Activated T-helper 2 cell treated with anti-CD3 and anti-CD28 coated beads, Interferon-gamma antibody, Interleukin-2, Interleukin-4, amounts not matched to agents 10 μg/mL and 5 μg/mL and 100 μg/mL, durations not matched to agents 14 hours and 24 hours and 36 hours (primary cell): ENCODE results near the gene ELAVL3. TPM values are rescaled to one million over a fixed set of nuclear protein-coding genes. Genes with fewer than 3 reads are reported as not detected.

Experiments used
- DNase-seq: peaks from one replicate; pipeline ENCODE4 v3.0.0; 2021; ENCODE audit warnings: low spot score
- H3K27ac Mint-ChIP-seq: one replicate; pipeline ENCODE4 v1.8.0; 2021; ENCODE audit warnings: mixed read lengths
- H3K27me3 Mint-ChIP-seq: one replicate; pipeline ENCODE4 v1.8.0; 2021; ENCODE audit warnings: low read depth, mixed read lengths
- H3K36me3 Mint-ChIP-seq: one replicate; pipeline ENCODE4 v1.8.0; 2021; ENCODE audit warnings: low read depth, mixed read lengths
- H3K4me1 Mint-ChIP-seq: one replicate; pipeline ENCODE4 v1.8.0; 2021; ENCODE audit warnings: low read depth, mixed read lengths
- H3K4me3 Mint-ChIP-seq: one replicate; pipeline ENCODE4 v1.8.0; 2021; ENCODE audit warnings: low read depth, mild to moderate bottlenecking, moderate library complexity, mixed read lengths
- H3K9me3 Mint-ChIP-seq: one replicate; pipeline ENCODE4 v1.8.0; 2021; ENCODE audit warnings: mixed read lengths
- intact Hi-C: fragments of 100-400 bp; cut with micrococcal nuclease; formaldehyde crosslinking; loops from one replicate; pipeline ENCODE4 v1.15.1; 2023
- total RNA-seq: library from RNA; stranded (reverse); gene quantifications from 2 replicates; pipeline ENCODE4 v1.2.3, GENCODE V29; 2022

ELAVL3 gene
- total RNA-seq, 1 donor from 2014 or later, result 0.84 TPM

DNA sequence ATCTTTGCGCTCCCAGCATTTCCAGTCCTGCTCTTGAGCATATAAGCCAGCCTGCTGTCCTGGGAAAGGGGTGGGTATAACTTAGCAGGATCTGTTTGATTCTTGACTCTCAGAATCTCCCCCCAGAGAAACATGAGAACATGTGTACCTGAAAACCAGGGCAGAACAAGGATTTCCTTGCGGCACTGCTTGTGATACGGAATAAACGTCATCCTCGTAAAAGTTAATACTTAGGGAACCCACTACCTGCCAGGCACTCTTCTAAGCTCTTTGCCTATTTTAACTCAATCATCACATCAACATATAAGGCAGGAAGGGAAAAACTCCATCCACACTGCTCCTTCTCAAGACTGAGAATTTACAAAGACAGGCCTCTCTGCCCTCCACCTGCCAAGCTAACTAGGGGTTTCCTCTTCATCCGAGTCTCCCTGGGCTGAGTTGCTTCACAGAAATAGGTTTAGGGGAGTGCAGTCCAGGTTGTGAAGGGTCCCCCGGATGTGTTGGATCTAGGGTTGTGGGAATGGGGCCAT, 23.7 kb upstream of the ELAVL3 start:
- H3K4me1 Mint-ChIP-seq, result peaks cover 12% of the 10 kb centered on the region
- no peak for DNase-seq
- H3K36me3 Mint-ChIP-seq, result peaks cover 11% of the 10 kb centered on the region
- no peaks in the 10 kb centered on the region for H3K27me3 Mint-ChIP-seq
- H3K27ac Mint-ChIP-seq, result peak overlapping the region; percentile 80
- H3K9me3 Mint-ChIP-seq, result no peaks in the 10 kb centered on the region
- intact Hi-C loops, result loop anchor here (1.0 to 5.0 kb wide), 4 partner anchors 22 to 83 kb away; partner anchors contain the start of genes ECSIT, ODAD3 and PRKCSH
- peak overlapping the region; percentile 85 for H3K4me3 Mint-ChIP-seq

- Mint-ChIP-seq H3K4me1 (peaks cover 9% of the 10 kb centered on the region), H3K27ac (no peak overlapping the region), H3K9me3 (no peaks in the 10 kb centered on the region), H3K4me3 (no peak overlapping the region), H3K36me3 (peaks cover 7% of the 10 kb centered on the region), H3K27me3 (no peaks in the 10 kb centered on the region)
- no peak for DNase-seq
- intact Hi-C loops, result no loop called here
These were observed 19.1 kb upstream of the ELAVL3 start for GRCh38 chr19:11499890-11500420.

DNA sequence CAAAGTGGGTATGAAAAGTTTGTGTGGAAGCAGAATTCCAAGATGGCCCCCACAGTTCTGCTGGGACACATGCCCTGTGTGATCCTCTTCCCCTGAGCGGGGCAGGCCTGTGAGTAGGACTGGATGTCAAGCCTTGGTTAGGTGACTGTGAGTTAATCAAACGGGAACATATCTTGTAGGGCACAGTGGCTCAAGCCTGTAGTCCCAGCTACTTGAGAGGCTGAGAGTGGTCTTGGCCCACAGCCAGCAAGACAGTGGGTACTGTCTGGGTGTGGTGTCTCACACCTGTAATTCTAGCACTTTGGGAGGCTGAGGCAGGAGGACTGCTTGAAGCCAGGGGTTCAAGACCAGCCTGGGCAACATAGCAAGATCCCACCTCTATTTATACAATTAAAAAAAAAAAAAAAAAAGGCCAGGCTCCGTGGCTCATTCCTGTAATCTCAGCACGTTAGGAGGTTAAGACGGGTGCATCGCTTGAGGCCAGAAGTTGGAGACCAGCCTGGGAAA, 18.4 kb upstream of the ELAVL3 start:
- H3K27me3 Mint-ChIP-seq, result no peaks in the 10 kb centered on the region
- H3K27ac Mint-ChIP-seq, result no peak overlapping the region
- no peaks in the 10 kb centered on the region for H3K9me3 Mint-ChIP-seq
- no peak overlapping the region for H3K4me3 Mint-ChIP-seq
- intact Hi-C loops, result no loop called here
- peaks cover 2% of the 10 kb centered on the region for H3K4me1 Mint-ChIP-seq
- DNase-seq, result no peak
- H3K36me3 Mint-ChIP-seq, result peaks cover 7% of the 10 kb centered on the region

GRCh38 chr19:11496391-11497163, 15.7 kb upstream of the ELAVL3 start:
- Mint-ChIP-seq H3K4me1 (no peaks in the 10 kb centered on the region), H3K36me3 (peaks cover 12% of the 10 kb centered on the region), H3K4me3 (no peak overlapping the region), H3K27ac (no peak overlapping the region), H3K27me3 (no peaks in the 10 kb centered on the region), H3K9me3 (no peaks in the 10 kb centered on the region)
- peak; percentile 39 for DNase-seq
- intact Hi-C loops, result no loop called here

DNA sequence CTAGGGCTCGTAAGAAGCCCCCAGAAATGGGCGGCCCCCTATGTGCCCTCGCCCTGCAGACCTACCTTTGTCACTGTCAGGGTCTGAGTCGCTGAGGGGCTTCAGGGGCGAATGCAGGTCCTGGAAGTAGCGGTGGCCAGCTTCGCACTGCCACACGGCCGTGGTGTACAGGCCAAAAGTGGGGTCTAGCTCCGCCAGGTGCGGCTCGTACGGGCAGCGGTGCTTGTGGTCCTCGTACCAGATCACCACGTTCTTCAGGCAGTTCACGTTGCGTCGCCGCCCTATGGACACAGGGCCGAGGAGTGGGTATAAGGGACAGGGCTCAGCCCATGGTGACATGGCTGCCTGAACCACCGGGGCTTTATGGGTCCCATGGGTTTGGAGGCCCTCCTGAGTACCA, 15.0 kb upstream of the ELAVL3 start:
- no peak for DNase-seq
- Mint-ChIP-seq H3K9me3 (no peaks in the 10 kb centered on the region), H3K27me3 (no peaks in the 10 kb centered on the region), H3K4me3 (no peak overlapping the region), H3K27ac (no peak overlapping the region), H3K36me3 (peaks cover 12% of the 10 kb centered on the region), H3K4me1 (no peaks in the 10 kb centered on the region)
- intact Hi-C loops, result no loop called here

DNA sequence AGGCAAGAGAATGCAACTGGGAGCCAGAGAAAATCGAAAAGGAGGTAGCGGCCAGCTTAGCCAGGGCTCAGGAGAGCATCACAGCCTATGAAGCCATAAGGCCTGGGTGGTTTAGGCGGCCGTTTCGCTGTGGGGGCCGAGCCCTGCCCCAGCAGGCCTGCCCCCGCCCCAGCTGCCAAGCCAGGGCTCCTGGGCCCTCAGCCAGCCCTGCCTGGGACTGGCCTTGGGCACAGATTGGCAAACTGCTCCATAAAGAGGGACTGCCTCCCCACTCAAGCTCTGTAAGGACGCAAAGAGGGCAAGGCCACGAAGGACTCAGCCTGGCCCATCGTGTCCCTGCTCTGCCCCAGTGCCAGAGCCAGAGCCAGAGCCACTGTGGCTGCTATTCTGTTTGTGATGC, 14.6 kb upstream of the ELAVL3 start:
- Mint-ChIP-seq H3K4me1 (no peaks in the 10 kb centered on the region), H3K36me3 (peaks cover 16% of the 10 kb centered on the region), H3K27ac (no peak overlapping the region), H3K27me3 (no peaks in the 10 kb centered on the region), H3K9me3 (no peaks in the 10 kb centered on the region), H3K4me3 (no peak overlapping the region)
- intact Hi-C loops, result no loop called here
- no peak for DNase-seq

- intact Hi-C loops, result no loop called here
- no peaks in the 10 kb centered on the region for H3K4me1 Mint-ChIP-seq
- no peak for DNase-seq
- H3K27me3 Mint-ChIP-seq, result no peaks in the 10 kb centered on the region
- no peak overlapping the region for H3K27ac Mint-ChIP-seq
- H3K4me3 Mint-ChIP-seq, result no peak overlapping the region
- H3K36me3 Mint-ChIP-seq, result peaks cover 20% of the 10 kb centered on the region
- no peaks in the 10 kb centered on the region for H3K9me3 Mint-ChIP-seq
These were observed 13.9 kb upstream of the ELAVL3 start for GRCh38 chr19:11494634-11495285.

DNA sequence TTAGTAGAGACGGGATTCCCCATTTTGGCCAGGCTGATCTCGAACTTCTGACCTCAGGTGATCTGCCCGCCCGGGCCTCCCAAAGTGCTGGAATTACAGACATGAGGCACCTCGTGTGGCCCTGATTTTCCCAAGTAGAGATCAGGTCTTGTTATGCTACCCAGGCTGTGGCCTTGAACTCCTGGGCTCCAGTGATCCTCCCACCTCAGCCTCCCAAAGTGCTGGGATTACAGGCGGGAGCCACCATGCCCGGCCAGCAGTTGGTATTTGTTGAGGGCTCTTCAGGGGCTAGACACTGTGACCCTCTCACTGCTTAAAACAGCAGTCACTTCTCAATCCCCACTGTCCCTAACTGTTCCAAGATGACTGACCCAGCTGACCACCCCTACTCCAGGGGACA, 8.5 kb upstream of the ELAVL3 start:
- Mint-ChIP-seq H3K4me3 (no peak overlapping the region), H3K4me1 (no peaks in the 10 kb centered on the region), H3K27me3 (no peaks in the 10 kb centered on the region), H3K9me3 (no peaks in the 10 kb centered on the region), H3K27ac (no peak overlapping the region), H3K36me3 (peaks cover 18% of the 10 kb centered on the region)
- intact Hi-C loops, result no loop called here
- DNase-seq, result no peak

DNA sequence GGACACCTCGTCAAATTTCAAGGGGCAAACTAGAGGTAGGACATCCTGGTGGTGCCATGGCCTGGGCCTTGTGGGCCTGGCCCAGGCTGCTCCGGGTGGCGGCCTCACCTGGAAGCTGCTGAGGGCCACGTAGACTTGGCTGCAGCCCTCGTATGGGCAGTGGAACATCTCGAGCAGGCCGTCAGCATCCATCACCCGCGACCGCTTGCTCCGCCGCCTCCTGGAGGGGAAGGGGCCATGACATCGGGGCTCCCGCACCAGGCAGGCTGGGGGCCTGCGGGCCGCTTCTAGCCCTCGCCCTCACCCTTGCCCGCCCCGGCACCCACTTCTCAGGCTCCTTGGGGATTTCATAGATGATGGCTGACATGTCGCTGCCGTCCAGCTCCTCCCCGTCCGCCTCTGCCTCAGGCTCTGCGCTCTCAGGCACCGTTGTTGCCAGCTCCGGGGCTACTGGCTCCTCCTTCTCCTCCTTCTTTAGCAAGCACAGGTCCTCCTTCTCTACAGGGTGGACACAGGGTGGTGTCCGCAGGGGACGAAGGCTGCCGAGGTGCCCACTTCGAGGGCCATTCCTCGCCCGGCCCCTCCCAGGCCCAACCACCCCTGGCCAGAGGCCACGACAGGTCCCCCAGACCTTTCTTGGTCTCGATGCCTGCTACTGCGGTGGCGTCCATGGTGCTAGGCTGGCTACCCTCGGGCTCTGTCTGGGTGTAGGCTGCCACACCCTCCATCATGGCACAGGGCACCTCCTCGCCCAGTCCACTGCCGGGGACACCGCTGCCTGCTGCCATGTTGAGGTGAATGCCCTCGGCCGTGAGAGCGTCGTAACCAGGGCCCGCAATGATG, 6.0 kb upstream of the ELAVL3 start:
- Mint-ChIP-seq H3K27me3 (peaks cover under 1% of the 10 kb centered on the region), H3K9me3 (no peaks in the 10 kb centered on the region), H3K4me1 (peaks cover 7% of the 10 kb centered on the region), H3K36me3 (peaks cover 18% of the 10 kb centered on the region), H3K27ac (no peak overlapping the region), H3K4me3 (no peak overlapping the region)
- DNase-seq, result no peak
- intact Hi-C loops, result no loop called here

- H3K4me1 Mint-ChIP-seq, result peaks cover 14% of the 10 kb centered on the region
- H3K4me3 Mint-ChIP-seq, result no peak overlapping the region
- H3K9me3 Mint-ChIP-seq, result no peaks in the 10 kb centered on the region
- peaks cover 11% of the 10 kb centered on the region for H3K27me3 Mint-ChIP-seq
- intact Hi-C loops, result no loop called here
- H3K27ac Mint-ChIP-seq, result no peak overlapping the region
- no peak for DNase-seq
- peaks cover 10% of the 10 kb centered on the region for H3K36me3 Mint-ChIP-seq
These were observed 4.5 kb upstream of the ELAVL3 start for GRCh38 chr19:11485245-11485837.

GRCh38 chr19:11483366-11484111, 2.7 kb upstream of the ELAVL3 start:
- H3K4me3 Mint-ChIP-seq, result peak overlapping the region; percentile 81
- intact Hi-C loops, result loop anchor here (5.0 kb wide), 1 partner anchor 61 kb away; no protein-coding TSS in a partner anchor
- H3K36me3 Mint-ChIP-seq, result peaks cover 4% of the 10 kb centered on the region
- no peaks in the 10 kb centered on the region for H3K9me3 Mint-ChIP-seq
- H3K27me3 Mint-ChIP-seq, result peaks cover 18% of the 10 kb centered on the region
- no peak for DNase-seq
- H3K4me1 Mint-ChIP-seq, result peaks cover 17% of the 10 kb centered on the region
- peak overlapping the region; percentile 79 for H3K27ac Mint-ChIP-seq
